Keratinocyte (primary cell): ENCODE measurements around the gene UROC1.

Experiments used
- CTCF ChIP-seq, 3 experiments: IDR thresholded peaks in 1 of 3; conservative IDR thresholded peaks in 1 of 3; optimal IDR thresholded peaks in 1 of 3; 2 replicates in 2 of 3; 3 replicates in 1 of 3; pipeline versions ENCODE3 to v1.5.1; 2011; ENCODE audit warnings: low read length in 3 of 3, mild to moderate bottlenecking in 3 of 3, moderate library complexity in 2 of 3, control low read depth in 1 of 3, inconsistent platforms in 1 of 3; ENCODE audit not compliant: insufficient read depth in 2 of 3; ENCODE audit errors: extremely low read depth in 1 of 3
- EZH2 ChIP-seq: IDR thresholded peaks from one replicate; pipeline ENCODE4 v1.6.1; 2012; ENCODE audit warnings: inconsistent platforms, mild to moderate bottlenecking, low read length, moderate library complexity

GRCh38 chr3:126499401-126499800 is 18.2 kb downstream of the UROC1 start:
- TF ChIP-seq CTCF (optimal IDR thresholded peaks at IDR 0.05 in 1 of 3, IDR thresholded peaks at IDR 0.05 in 1 of 3, conservative IDR thresholded peaks at IDR 0.05 in 1 of 3; ENCODE audit: extremely low read depth in 1 of 3, insufficient read depth in 2 of 3, low read length in 3 of 3) (no peak), EZH2 (no peak)
